Measurements from ENCODE around the gene MBD3.
"Not testable (repeated sequence)": the region's sequence is repeated elsewhere in the genome, so short reads cannot be mapped to it uniquely, and the experiment has no call there.

MBD3 gene

GRCh38 chr19:1533510-1534150 lies 59.0 kb downstream of the MBD3 start:
- DNase-seq, result peak; percentile 24

DNA sequence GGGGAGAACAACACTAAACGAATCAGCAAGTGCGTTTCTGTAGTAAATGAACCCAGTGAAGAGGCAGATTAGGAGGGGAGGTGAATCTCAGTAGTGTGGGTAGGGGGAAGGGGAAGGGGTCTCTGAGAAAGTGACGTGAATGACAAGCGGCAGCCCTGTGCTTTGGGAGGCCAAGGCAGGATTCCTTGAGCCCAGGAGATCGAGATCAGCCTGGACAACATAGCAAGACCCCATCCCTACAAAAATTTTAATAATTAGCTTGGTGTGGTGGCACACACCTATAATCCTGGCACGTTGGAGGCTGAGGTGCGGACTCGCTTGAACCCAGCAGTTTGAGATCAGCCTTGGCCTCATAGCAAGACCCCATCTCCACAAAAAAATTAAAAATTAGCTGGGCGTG lies 60.7 kb downstream of the MBD3 start:
- no peak for DNase-seq

- no peak for DNase-seq
Measured at GRCh38 chr19:1531587-1531986, 61.1 kb downstream of the MBD3 start.

- not testable (repeated sequence) for DNase-seq
Measured at GRCh38 chr19:1530856-1531255, 61.8 kb downstream of the MBD3 start.

DNA sequence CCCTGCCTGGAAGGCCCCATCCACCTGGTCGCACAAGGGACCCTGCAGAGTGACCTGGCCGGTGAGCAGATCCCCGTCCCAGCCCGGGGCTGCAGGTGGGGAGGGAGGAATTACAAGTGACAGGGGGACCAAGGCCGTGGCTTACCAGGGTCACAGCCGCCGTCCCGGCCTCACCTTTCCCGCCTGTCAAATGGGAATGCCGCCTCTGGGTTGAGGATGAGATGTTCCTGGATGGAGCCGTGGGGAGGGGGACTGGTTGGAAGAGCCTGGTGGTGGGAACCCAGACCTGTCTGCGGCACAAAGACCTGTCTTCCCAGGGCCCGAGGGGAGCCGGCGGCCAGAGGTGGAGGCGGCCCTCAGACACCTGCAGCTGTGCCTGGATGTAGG lies 63.2 kb downstream of the MBD3 start:
- no peak for DNase-seq

DNA sequence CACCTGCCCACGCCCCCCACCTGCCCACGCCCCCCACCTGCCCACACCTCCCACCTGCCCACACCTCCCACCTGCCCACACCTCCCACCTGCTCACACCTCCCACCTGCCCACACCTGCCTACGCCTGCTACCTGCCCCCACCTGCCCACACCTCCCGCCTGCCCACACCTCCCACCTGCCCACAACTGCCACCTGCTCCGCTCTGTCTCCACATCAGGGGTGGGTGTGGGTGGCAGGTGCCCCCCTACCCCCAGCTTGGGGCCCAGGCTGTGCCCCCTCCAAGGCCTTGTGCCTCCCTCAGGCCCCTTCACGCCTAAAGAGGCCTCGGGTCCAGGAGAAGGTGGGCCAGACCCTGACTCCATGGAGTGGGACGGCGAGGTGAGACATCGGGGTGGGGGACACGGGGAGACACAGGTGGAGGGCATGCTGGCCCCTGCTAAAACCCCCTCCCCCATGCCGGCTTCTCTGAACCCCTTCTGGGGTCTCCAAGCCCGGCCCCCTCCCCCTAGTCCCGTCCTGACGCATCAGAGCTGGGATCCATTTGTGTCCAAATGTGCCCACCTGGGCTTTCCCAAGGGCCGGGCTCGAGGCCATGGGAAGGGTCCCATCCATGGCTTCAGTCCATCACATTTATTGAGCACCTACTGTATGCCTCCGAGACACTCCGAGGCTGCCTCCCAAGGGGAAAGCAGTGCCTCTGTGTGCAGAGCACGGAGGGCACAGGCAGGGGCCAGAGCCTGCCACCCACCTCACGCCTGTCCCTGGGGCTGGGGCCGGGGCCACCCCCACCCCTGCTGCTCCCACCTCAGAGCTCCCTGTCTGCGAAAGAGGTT lies 63.9 kb downstream of the MBD3 start:
- no peak for DNase-seq

DNA sequence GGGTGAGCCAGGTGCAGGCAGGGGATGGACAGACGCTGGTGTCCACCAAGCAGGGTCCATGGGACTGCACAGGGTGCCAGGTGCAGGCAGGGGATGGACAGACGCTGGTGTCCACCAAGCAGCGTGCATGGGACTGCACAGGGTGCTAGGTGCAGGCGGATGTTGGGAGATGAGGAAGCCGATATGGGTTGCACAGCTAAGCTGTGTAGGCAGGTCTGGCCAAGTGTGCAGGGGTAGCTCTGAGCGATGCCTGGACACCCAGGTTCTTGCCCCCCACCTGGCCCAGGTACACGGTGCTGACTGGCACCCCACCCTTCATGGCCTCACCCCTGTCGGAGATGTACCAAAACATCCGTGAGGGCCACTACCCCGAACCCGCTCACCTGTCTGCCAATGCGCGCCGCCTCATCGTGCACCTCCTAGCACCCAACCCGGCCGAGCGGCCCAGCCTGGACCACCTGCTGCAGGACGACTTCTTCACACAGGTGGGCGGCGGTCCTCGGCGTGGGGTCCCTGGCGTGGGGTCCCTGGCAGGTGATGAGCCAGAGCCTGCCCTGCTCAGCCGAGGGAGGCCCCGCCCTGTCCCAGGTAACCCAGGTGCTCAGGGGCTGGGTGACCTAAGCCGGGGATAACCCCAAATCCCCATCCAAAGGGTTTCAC lies 64.9 kb downstream of the MBD3 start:
- DNase-seq, result no peak

- DNase-seq, result peak; percentile 41
Measured at GRCh38 chr19:1526979-1527649, 65.6 kb downstream of the MBD3 start.

DNA sequence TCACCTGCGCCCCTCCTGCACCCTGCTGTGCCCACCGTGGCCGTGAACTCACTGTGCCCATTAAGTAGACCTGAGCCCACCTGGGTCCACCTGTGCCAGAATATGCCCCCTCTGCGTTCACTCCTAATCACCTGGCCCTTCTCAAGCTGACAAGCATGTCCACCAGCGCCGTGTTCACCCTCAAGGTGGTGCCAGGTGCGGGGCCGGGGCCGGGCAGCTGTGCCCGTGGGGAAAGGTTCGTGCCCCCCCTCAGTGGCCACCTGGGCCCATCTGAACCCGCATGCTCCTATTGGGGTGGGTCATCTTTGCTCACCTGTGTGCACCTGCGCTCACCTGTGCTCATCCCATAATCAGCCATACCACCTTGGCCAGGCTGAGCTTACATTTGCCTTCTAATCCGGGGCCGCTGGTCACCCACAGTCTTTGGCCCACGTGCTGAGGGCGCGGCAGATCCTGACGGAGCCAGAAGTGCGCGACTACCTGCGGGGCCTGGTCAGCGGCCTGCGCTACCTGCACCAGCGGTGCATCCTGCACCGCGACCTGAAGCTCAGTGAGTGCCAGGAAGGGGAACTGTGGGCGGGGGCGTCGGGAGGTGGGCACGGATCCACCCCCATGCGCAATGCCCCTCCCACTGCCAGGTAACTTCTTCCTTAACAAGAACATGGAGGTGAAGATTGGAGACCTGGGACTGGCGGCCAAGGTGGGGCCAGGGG lies 66.4 kb downstream of the MBD3 start:
- DNase-seq, result peak; percentile 29

- DNase-seq, result no peak
Measured at GRCh38 chr19:1525343-1525742, 67.3 kb downstream of the MBD3 start.

DNA sequence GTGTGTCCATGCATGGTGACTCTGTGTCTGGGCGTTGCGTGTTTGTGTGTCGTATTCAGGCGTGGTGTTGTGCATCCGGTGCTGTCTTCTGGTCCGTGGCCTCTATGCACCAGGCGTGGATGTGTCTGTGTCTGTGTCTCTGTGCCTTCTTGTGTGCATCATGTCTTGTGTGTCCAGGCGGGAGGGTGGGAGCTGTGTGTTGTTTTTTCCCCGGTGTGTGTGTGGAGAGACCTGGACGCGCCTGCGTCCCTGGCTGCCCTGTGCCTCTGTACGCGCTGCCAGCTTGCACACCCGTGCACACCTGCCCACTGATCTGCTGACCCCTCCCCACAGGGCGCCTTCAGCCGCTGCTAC lies 67.7 kb downstream of the MBD3 start:
- DNase-seq, result no peak

- no peak for DNase-seq
Measured at GRCh38 chr19:1524287-1524971, 68.2 kb downstream of the MBD3 start.
